Smooth muscle cell of the brain vasculature (primary cell): ENCODE data around the gene GRM4.

Experiments
- DNase-seq: peaks from one replicate; pipeline ENCODE4 v3.0.0-alpha.2; 2012; ENCODE audit warnings: low read depth, low spot score

The GRM4 gene

GRCh38 chr6:34143196-34143883 is 2.5 kb downstream of the GRM4 start:
- DNase-seq, result no peak

- DNase-seq, result no peak
Measured at GRCh38 chr6:34142061-34142998, 3.6 kb downstream of the GRM4 start.

GRCh38 chr6:34140075-34140474 is 5.8 kb downstream of the GRM4 start:
- no peak for DNase-seq

GRCh38 chr6:34138914-34139510 is 6.9 kb downstream of the GRM4 start:
- no peak for DNase-seq

GRCh38 chr6:34138191-34138590 is 7.7 kb downstream of the GRM4 start:
- DNase-seq, result no peak

- DNase-seq, result no peak
Measured at GRCh38 chr6:34135541-34135940, 10.3 kb downstream of the GRM4 start.

GRCh38 chr6:34132486-34133185 is 13.3 kb downstream of the GRM4 start:
- no peak for DNase-seq

- no peak for DNase-seq
Measured at GRCh38 chr6:34131326-34132290, 14.3 kb downstream of the GRM4 start.

GRCh38 chr6:34130862-34131261 is 15.0 kb downstream of the GRM4 start:
- DNase-seq, result no peak

- no peak for DNase-seq
Measured at GRCh38 chr6:34129753-34130152, 16.1 kb downstream of the GRM4 start.

GRCh38 chr6:34128045-34128444 is 17.8 kb downstream of the GRM4 start:
- no peak for DNase-seq

- no peak for DNase-seq
Measured at GRCh38 chr6:34126419-34126818, 19.5 kb downstream of the GRM4 start.

- no peak for DNase-seq
Measured at GRCh38 chr6:34125939-34126338, 19.9 kb downstream of the GRM4 start.

GRCh38 chr6:34120953-34121675 is 24.8 kb downstream of the GRM4 start:
- DNase-seq, result no peak

GRCh38 chr6:34115915-34116314 is 30.0 kb downstream of the GRM4 start:
- no peak for DNase-seq

GRCh38 chr6:34115403-34115795 is 30.5 kb downstream of the GRM4 start:
- DNase-seq, result no peak

GRCh38 chr6:34114695-34115402 is 31.0 kb downstream of the GRM4 start:
- DNase-seq, result no peak

- no peak for DNase-seq
Measured at GRCh38 chr6:34113532-34113931, 32.4 kb downstream of the GRM4 start.

GRCh38 chr6:34112126-34112525 is 33.8 kb downstream of the GRM4 start:
- DNase-seq, result no peak
